DND-41 (cell line): ENCODE measurements around the gene FHOD1.

Source experiments
- ATAC-seq: fragments of 200-7000 bp; cut with Tn5 transposase; 3 replicates; pipeline ENCODE4 v1.9.1; 2021; ENCODE audit warnings: low read depth; ENCODE audit not compliant: insufficient read depth
- DNase-seq: peaks from one replicate; pipeline ENCODE4 v3.0.0-alpha.2; 2020
- H2AFZ ChIP-seq: 2 replicates; pipeline ENCODE4 v1.6.0; 2012; ENCODE audit warnings: low read depth, low read length
- H3K27ac ChIP-seq: 2 replicates; pipeline ENCODE4 v1.5.1; 2012; ENCODE audit warnings: low read length, inconsistent platforms
- H3K27me3 ChIP-seq: fragments of 200-600 bp; sonication (generic); 2 replicates; pipeline ENCODE4 v1.6.0; 2012; ENCODE audit warnings: low read length, mild to moderate bottlenecking, inconsistent platforms; ENCODE audit not compliant: insufficient read depth, poor library complexity
- H3K36me3 ChIP-seq: 2 replicates; pipeline ENCODE4 v1.5.1; 2012; ENCODE audit warnings: low read length, inconsistent platforms; ENCODE audit not compliant: insufficient read depth
- H3K4me1 ChIP-seq: 2 replicates; pipeline ENCODE4 v1.5.1; 2012; ENCODE audit warnings: mild to moderate bottlenecking, low read length; ENCODE audit not compliant: insufficient read depth
- H3K4me2 ChIP-seq: 2 replicates; pipeline ENCODE4 v1.6.0; 2012; ENCODE audit warnings: mild to moderate bottlenecking, moderate library complexity, low read length, inconsistent platforms; ENCODE audit not compliant: insufficient read depth
- H3K4me3 ChIP-seq, 2 experiments: fragments of 200-600 bp in 1 of 2; shearing (Covaris generic) in 1 of 2; 2 replicates each; pipeline ENCODE4 v1.5.1; 2012 to 2016; ENCODE audit warnings: inconsistent platforms in 2 of 2, low read length in 2 of 2, mild to moderate bottlenecking in 2 of 2, low read depth in 1 of 2, moderate library complexity in 1 of 2
- H3K79me2 ChIP-seq: 2 replicates; pipeline ENCODE4 v1.6.0; 2012; ENCODE audit warnings: low read length, inconsistent platforms; ENCODE audit not compliant: insufficient read depth
- H3K9ac ChIP-seq: 2 replicates; pipeline ENCODE4 v1.6.0; 2012; ENCODE audit warnings: low read depth, mild to moderate bottlenecking, inconsistent platforms, low read length, moderate library complexity
- H3K9me3 ChIP-seq: 2 replicates; pipeline ENCODE4 v1.5.1; 2012; ENCODE audit warnings: low read length, moderate library complexity, mild to moderate bottlenecking, inconsistent platforms; ENCODE audit not compliant: insufficient read depth, severe bottlenecking
- H4K20me1 ChIP-seq: 2 replicates; pipeline ENCODE4 v1.6.0; 2012; ENCODE audit warnings: low read length; ENCODE audit not compliant: insufficient read depth
- CTCF ChIP-seq: IDR thresholded peaks from 2 replicates; pipeline ENCODE4 v1.5.1; 2012; ENCODE audit warnings: borderline replicate concordance, low read length, moderate library complexity, mild to moderate bottlenecking; ENCODE audit not compliant: poor library complexity, severe bottlenecking; ENCODE audit errors: extremely low read depth
- EZH2 ChIP-seq: IDR thresholded peaks from 3 replicates; pipeline ENCODE4 v1.6.1; 2012; ENCODE audit warnings: borderline replicate concordance, low read depth, mild to moderate bottlenecking, moderate library complexity, low read length, inconsistent platforms; ENCODE audit not compliant: severe bottlenecking

Gene FHOD1

GRCh38 chr16:67286441-67287235 is 39.4 kb upstream of the FHOD1 start:
- no peak for ATAC-seq
- no peak overlapping the region for H2AFZ ChIP-seq

GRCh38 chr16:67284699-67285646 is 37.7 kb upstream of the FHOD1 start:
- no peaks in the 10 kb centered on the region for H3K9me3 ChIP-seq
- no peaks in the 10 kb centered on the region; the same call in 1 of the 2 replicates for H4K20me1 ChIP-seq
- no peak overlapping the region for H3K27ac ChIP-seq
- peak; percentile 18 for TF ChIP-seq CTCF
- no peak for TF ChIP-seq EZH2
- no peaks in the 10 kb centered on the region for H3K27me3 ChIP-seq
- no peaks in the 10 kb centered on the region for H3K79me2 ChIP-seq
- DNase-seq (no peak), ATAC-seq (0 out of 3 replicates have a peak, but pooled peaks have one; percentile 18)
- H3K4me1 ChIP-seq: no peaks in the 10 kb centered on the region
- H3K4me2 ChIP-seq: no peak overlapping the region
- H3K4me3 ChIP-seq: no peak overlapping the region
- no peaks in the 10 kb centered on the region for H3K36me3 ChIP-seq
- no peak overlapping the region for H2AFZ ChIP-seq
- no peak overlapping the region for H3K9ac ChIP-seq

More at GRCh38 chr16:67286441-67287235, 39.4 kb upstream of the FHOD1 start:
- TF ChIP-seq CTCF: no peak
- no peak for TF ChIP-seq EZH2
- H3K79me2 ChIP-seq: no peaks in the 10 kb centered on the region
- H4K20me1 ChIP-seq: no peaks in the 10 kb centered on the region; the same call in 1 of the 2 replicates
- H3K9ac ChIP-seq: no peak overlapping the region
- H3K4me2 ChIP-seq: no peak overlapping the region
- H3K4me1 ChIP-seq: no peaks in the 10 kb centered on the region
- H3K27ac ChIP-seq: no peak overlapping the region
- H3K4me3 ChIP-seq: no peak overlapping the region
- no peak for DNase-seq
- H3K27me3 ChIP-seq: no peaks in the 10 kb centered on the region
- no peaks in the 10 kb centered on the region for H3K9me3 ChIP-seq
- no peaks in the 10 kb centered on the region for H3K36me3 ChIP-seq

- no peaks in the 10 kb centered on the region for H3K4me1 ChIP-seq
- no peak overlapping the region for H3K4me2 ChIP-seq
- H3K79me2 ChIP-seq: no peaks in the 10 kb centered on the region
- H3K4me3 ChIP-seq: no peak overlapping the region
- DNase-seq (no peak), ATAC-seq (no peak)
- no peak overlapping the region for H2AFZ ChIP-seq
- no peaks in the 10 kb centered on the region for H3K36me3 ChIP-seq
- H3K27me3 ChIP-seq: no peaks in the 10 kb centered on the region
- TF ChIP-seq CTCF (no peak), EZH2 (no peak)
- H3K27ac ChIP-seq: no peak overlapping the region
- H4K20me1 ChIP-seq: no peaks in the 10 kb centered on the region; the same call in 1 of the 2 replicates
- H3K9ac ChIP-seq: no peak overlapping the region
- no peaks in the 10 kb centered on the region for H3K9me3 ChIP-seq
Observed at GRCh38 chr16:67283826-67284555, 36.7 kb upstream of the FHOD1 start.
